Activated T-cell treated with anti-CD3 and anti-CD28 coated beads for 4 hours (primary cell): ENCODE measurements around the gene LIPH.
"Not testable (repeated sequence)": the region's sequence is repeated elsewhere in the genome, so short reads cannot be mapped to it uniquely, and the experiment has no call there.

Experiments
- DNase-seq: peaks from one replicate; pipeline ENCODE4 v3.0.0-alpha.2; 2020

LIPH gene

GRCh38 chr3:185479373-185479945 is 72.9 kb downstream of the LIPH start:
- no peak for DNase-seq

- no peak for DNase-seq
These were observed 75.1 kb downstream of the LIPH start for GRCh38 chr3:185477316-185477715.

GRCh38 chr3:185474922-185475321 is 77.5 kb downstream of the LIPH start:
- DNase-seq, result not testable (repeated sequence)

- no peak for DNase-seq
These were observed 79.0 kb downstream of the LIPH start for GRCh38 chr3:185473290-185473815.

- no peak for DNase-seq
These were observed 82.1 kb downstream of the LIPH start for GRCh38 chr3:185470323-185470722.

- DNase-seq, result no peak
These were observed 82.8 kb downstream of the LIPH start for GRCh38 chr3:185469542-185469941.

- not testable (repeated sequence) for DNase-seq
These were observed 86.3 kb downstream of the LIPH start for GRCh38 chr3:185466123-185466522.

- DNase-seq, result no peak
These were observed 86.9 kb downstream of the LIPH start for GRCh38 chr3:185465471-185465870.

- no peak for DNase-seq
These were observed 91.6 kb downstream of the LIPH start for GRCh38 chr3:185460719-185461350.

- DNase-seq, result no peak
These were observed 92.1 kb downstream of the LIPH start for GRCh38 chr3:185460309-185460708.

- no peak for DNase-seq
These were observed 95.0 kb downstream of the LIPH start for GRCh38 chr3:185457376-185457775.
